GM12878 (cell line): ENCODE data around the gene RSBN1L. TPM values are rescaled to one million over a fixed set of nuclear protein-coding genes. Genes with fewer than 3 reads are reported as not detected.

ENCODE experiments used
- ATAC-seq: fragments of 200-7000 bp; cut with Tn5 transposase; 3 replicates; pipeline ENCODE4 v1.9.1; 2020; ENCODE audit warnings: mild to moderate bottlenecking, moderate library complexity
- BruUV-seq: library from RNA; stranded (reverse); fragments of 400-500 nt; replicated peaks from 2 replicates; lab custom pipeline; 2021; lab: Mats Ljungman, UMichigan
- CTCF ChIA-PET: fragments of 300-600 bp; sonication (Branson Sonifier 250); formaldehyde crosslinking; extraction: SDS; loops from one replicate; lab custom pipeline; 2021; ENCODE audit warnings: inconsistent platforms; lab: Yijun Ruan, JAX
- POLR2A ChIA-PET: fragments of 350-600 bp; formaldehyde crosslinking; extraction: SDS; loops from one replicate; lab custom pipeline; 2021; ENCODE audit warnings: inconsistent platforms; lab: Charles Lee
- RAD21 ChIA-PET: fragments of 300-600 bp; sonication (Branson Sonifier 250); formaldehyde crosslinking; loops from one replicate; lab custom pipeline; 2023; ENCODE audit warnings: antibody characterized with exemption; ENCODE audit not compliant: unreplicated experiment; lab: Charles Lee
- SMC1A ChIA-PET: fragments of 300-600 bp; sonication (Branson Sonifier 250); formaldehyde crosslinking; loops from one replicate; lab custom pipeline; 2023; ENCODE audit not compliant: unreplicated experiment, uncharacterized antibody; lab: Charles Lee
- DNase-seq: peaks from one replicate; pipeline ENCODE4 v3.0.0-alpha.2; 2011; ENCODE audit warnings: low read depth, low spot score
- FAIRE-seq: peaks from 3 replicates; lab custom pipeline; 2011; peaks lifted over from hg19 to GRCh38; lab: Jason Lieb, UNC
- H2AFZ ChIP-seq: 2 replicates; pipeline ENCODE4 v1.6.0; 2011; ENCODE audit warnings: low read depth, low read length, control low read depth; ENCODE audit not compliant: control insufficient read depth
- H3K27ac ChIP-seq: 2 replicates; pipeline ENCODE4 v1.5.1; 2011; ENCODE audit warnings: control low read depth; ENCODE audit not compliant: control insufficient read depth, insufficient read depth
- H3K27me3 ChIP-seq, 2 experiments: replicated peaks in 1 of 2; 2 replicates each; pipeline versions ENCODE4 v1.6.0 to v1.6.1; 2011; ENCODE audit warnings: low read length in 1 of 2; ENCODE audit not compliant: control insufficient read depth in 2 of 2, insufficient read depth in 2 of 2
- H3K36me3 ChIP-seq, 2 experiments: 2 replicates each; pipeline ENCODE4 v1.5.1; 2011; ENCODE audit warnings: low read length in 1 of 2; ENCODE audit not compliant: control insufficient read depth in 2 of 2, insufficient read depth in 2 of 2
- H3K4me1 ChIP-seq: 2 replicates; pipeline ENCODE4 v1.6.1; 2011; ENCODE audit warnings: mild to moderate bottlenecking, low read length, moderate library complexity, mixed read lengths; ENCODE audit not compliant: control insufficient read depth, insufficient read depth
- H3K4me2 ChIP-seq: 2 replicates; pipeline ENCODE4 v1.6.0; 2011; ENCODE audit warnings: control low read depth; ENCODE audit not compliant: control insufficient read depth, insufficient read depth
- H3K4me3 ChIP-seq: fragments of 200-600 bp; sonication (generic); 2 replicates; pipeline ENCODE4 v1.5.1; 2016
- H3K79me2 ChIP-seq: 2 replicates; pipeline ENCODE4 v1.6.0; 2011; ENCODE audit warnings: low read length; ENCODE audit not compliant: control insufficient read depth, insufficient read depth
- H3K9ac ChIP-seq: 2 replicates; pipeline ENCODE4 v1.8.0; 2011; ENCODE audit warnings: low read length, control low read depth, mixed read lengths; ENCODE audit not compliant: control insufficient read depth, insufficient read depth
- H3K9me3 ChIP-seq: replicated peaks from 3 replicates; pipeline ENCODE4 v1.5.1; 2011; ENCODE audit warnings: mild to moderate bottlenecking, low read length; ENCODE audit not compliant: control insufficient read depth, insufficient read depth
- H4K20me1 ChIP-seq: 2 replicates; pipeline ENCODE4 v1.6.0; 2011; ENCODE audit not compliant: control insufficient read depth, insufficient read depth
- ATF7 ChIP-seq: fragments of 450-650 bp; IDR thresholded peaks from 2 replicates; pipeline ENCODE4 v1.6.1; 2016; ENCODE audit warnings: low read depth, mild to moderate bottlenecking
- IKZF2 ChIP-seq, 2 experiments: fragments of 450-650 bp; IDR thresholded peaks; 2 replicates each; pipeline ENCODE4 v1.6.1; 2017; ENCODE audit warnings: mild to moderate bottlenecking in 2 of 2, moderate library complexity in 2 of 2
- MXI1 ChIP-seq: fragments of 150-350 bp; IDR thresholded peaks from 2 replicates; pipeline ENCODE4 v1.6.1; 2011; ENCODE audit warnings: low read depth, mild to moderate bottlenecking, inconsistent platforms, low read length, improper control_type of control experiment
- RELB ChIP-seq: fragments of 450-650 bp; IDR thresholded peaks from 2 replicates; pipeline ENCODE4 v1.6.1; 2017; ENCODE audit warnings: low read depth, mild to moderate bottlenecking, moderate library complexity
- RUNX3 ChIP-seq: IDR thresholded peaks from 2 replicates; pipeline ENCODE4 v1.6.1; 2012; ENCODE audit warnings: low read length, inconsistent platforms
- SP1 ChIP-seq: IDR thresholded peaks from one replicate; pipeline ENCODE4 v1.6.1; 2011; ENCODE audit warnings: low read depth, low read length
- SPI1 ChIP-seq: IDR thresholded peaks from 2 replicates; pipeline ENCODE4 v1.6.1; 2011; ENCODE audit warnings: low read depth, mild to moderate bottlenecking, low read length, moderate library complexity, borderline replicate concordance; ENCODE audit not compliant: insufficient read depth
- YBX1 ChIP-seq: fragments of 450-650 bp; IDR thresholded peaks from 2 replicates; pipeline ENCODE4 v1.6.1; 2016; ENCODE audit warnings: antibody characterized with exemption
- ZNF274 ChIP-seq: IDR thresholded peaks from one replicate; pipeline ENCODE4 v1.8.0; 2011; ENCODE audit not compliant: insufficient read length, insufficient read depth
- in situ Hi-C: fragments of 300-500 bp; cut with MboI; formaldehyde crosslinking; loops from 9 replicates; pipeline ENCODE4 v1.14.3; 2018; ENCODE audit warnings: mixed read lengths
- intact Hi-C: fragments of 100-400 bp; cut with micrococcal nuclease; formaldehyde crosslinking; loops from one replicate; pipeline ENCODE4 v1.14.2; 2022; ENCODE audit not compliant: unreplicated experiment
- polyA plus RNA-seq, 11 experiments: library from polyadenylated mRNA; depleted of rRNA in 4 of 11; unstranded in 6 of 11; stranded (reverse) in 5 of 11; fragments of >200 nt; fragmentation: Nextera tagmentation in 4 of 11; fragmentation: Illumina TruSeq in 1 of 11; extraction: Ambion mirVana in 4 of 11; extraction: Trizol in 1 of 11; gene quantifications; 1 replicate in 1 of 11; 2 replicates in 10 of 11; pipeline versions ENCODE4 v1.2.1 to v1.2.3, GENCODE V29; 2011 to 2016; ENCODE audit warnings: inconsistent platforms in 2 of 11, missing spikeins in 2 of 11, low read depth in 1 of 11
- total RNA-seq, 4 experiments: library from RNA; depleted of rRNA in 3 of 4; stranded (reverse); fragments of >200 nt in 3 of 4; fragmentation: Illumina TruSeq in 1 of 4; extraction: Trizol in 1 of 4; gene quantifications; 2 replicates each; pipeline versions ENCODE4 v1.2.1 to v1.2.3, GENCODE V29; 2013 to 2021
- TF ChIP-seq, protein P1 (sequence below): fragments of 450-650 bp; IDR thresholded peaks from 2 replicates; pipeline ENCODE4 v1.6.1; 2017; ENCODE audit warnings: borderline replicate concordance

The RSBN1L gene
- total and polyA plus RNA-seq, 10 of the 15 experiments (the other 5 are each of a cell fraction or from before 2014, with no cell fraction given), result 4.5 to 23.7 (median 10.3) TPM

DNA sequence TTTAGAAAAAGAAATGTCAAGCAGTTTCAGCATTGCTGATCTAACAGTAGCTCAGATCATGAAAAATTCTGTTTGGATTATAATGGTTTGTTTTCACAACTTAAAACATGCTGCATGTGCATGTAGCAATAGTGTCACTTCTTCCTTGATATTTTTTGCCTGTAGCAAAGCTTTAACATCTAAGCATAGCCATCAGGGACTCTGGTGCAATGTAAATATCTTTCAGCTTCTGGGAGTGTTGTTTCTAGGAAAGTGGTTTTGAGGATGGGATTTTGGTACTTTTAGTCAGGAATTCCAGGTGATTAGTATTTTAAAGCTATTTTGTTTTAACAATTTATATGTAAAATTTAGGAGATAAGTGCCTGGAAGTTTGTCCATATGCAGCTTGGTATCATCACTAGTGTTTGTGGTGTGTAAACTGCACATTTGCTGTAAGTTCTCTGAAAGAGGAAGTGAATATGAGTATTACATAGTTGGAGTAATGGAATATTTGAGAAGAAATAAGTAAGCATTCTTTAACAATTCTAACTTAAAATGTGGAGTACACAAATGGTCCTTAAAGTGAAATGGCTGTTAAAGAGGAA is 1.9 kb downstream of the RSBN1L start:
- peak overlapping the region; percentile 97 for H3K9ac ChIP-seq
- H3K9me3 ChIP-seq, result no peaks in the 10 kb centered on the region
- H3K4me2 ChIP-seq, result peak overlapping the region; percentile 68
- SMC1A ChIA-PET, result interaction anchor here (0.8 to 3.7 kb wide), 22 partner anchors 10 to 497 kb away, joined by 3 to 19 read pairs (median 4); no protein-coding TSS in a partner anchor
- POLR2A ChIA-PET, result interaction anchor here (0.6 to 3.3 kb wide), 4 partner anchors 11 to 169 kb away, joined by 3 to 12 read pairs (median 4); partner anchors contain the start of genes PHTF2 and TMEM60
- FAIRE-seq, result peak; percentile 7
- no peak overlapping the region for H2AFZ ChIP-seq
- H3K27ac ChIP-seq, result peak overlapping the region; percentile 95; the same call in 1 of the 2 replicates
- RAD21 ChIA-PET, result interaction anchor here (0.9 to 2.8 kb wide), 8 partner anchors 11 to 321 kb away, joined by 3 to 11 read pairs (median 4); no protein-coding TSS in a partner anchor
- BruUV-seq, result no TSS peak
- ATAC-seq, result peak; percentile 8; the same call in 1 of the 3 replicates
- intact Hi-C loops (no loop called here), in situ Hi-C loops (no loop called here)
- peaks cover 6% of the 10 kb centered on the region for H3K4me1 ChIP-seq
- TF ChIP-seq IKZF2 (IDR thresholded peaks at IDR 0.05) (peak; percentile 54 to 57; a peak in 3 of 4 replicates), YBX1 (no peak), ATF7 (peak; percentile 32), MXI1 (0 out of 2 replicates have a peak, but pooled peaks have one; percentile 40), SP1 (no peak), ZNF274 (no peak), SPI1 (peak; percentile 92), RUNX3 (peak; percentile 48; the same call in 1 of the 2 replicates), RELB (0 out of 2 replicates have a peak, but pooled peaks have one; percentile 7)
- TF ChIP-seq, protein P1, sequence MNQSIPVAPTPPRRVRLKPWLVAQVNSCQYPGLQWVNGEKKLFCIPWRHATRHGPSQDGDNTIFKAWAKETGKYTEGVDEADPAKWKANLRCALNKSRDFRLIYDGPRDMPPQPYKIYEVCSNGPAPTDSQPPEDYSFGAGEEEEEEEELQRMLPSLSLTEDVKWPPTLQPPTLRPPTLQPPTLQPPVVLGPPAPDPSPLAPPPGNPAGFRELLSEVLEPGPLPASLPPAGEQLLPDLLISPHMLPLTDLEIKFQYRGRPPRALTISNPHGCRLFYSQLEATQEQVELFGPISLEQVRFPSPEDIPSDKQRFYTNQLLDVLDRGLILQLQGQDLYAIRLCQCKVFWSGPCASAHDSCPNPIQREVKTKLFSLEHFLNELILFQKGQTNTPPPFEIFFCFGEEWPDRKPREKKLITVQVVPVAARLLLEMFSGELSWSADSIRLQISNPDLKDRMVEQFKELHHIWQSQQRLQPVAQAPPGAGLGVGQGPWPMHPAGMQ, result no peak
- CTCF ChIA-PET, result interaction anchor here (0.7 to 4.4 kb wide), 13 partner anchors 10 to 205 kb away, joined by 3 to 29 read pairs (median 4); partner anchors contain the start of genes PHTF2 and TMEM60
- peaks cover 3% of the 10 kb centered on the region; the same call in 1 of the 2 replicates for H4K20me1 ChIP-seq
- no peaks in the 10 kb centered on the region for H3K27me3 ChIP-seq
- H3K36me3 ChIP-seq, result 0 out of 4 replicates have a peak, but pooled peaks cover 0 to 3% of the 10 kb centered on the region in 2 experiments
- H3K79me2 ChIP-seq, result peaks cover 81% of the 10 kb centered on the region
- H3K4me3 ChIP-seq, result peak overlapping the region; percentile 99
- DNase-seq, result no peak
